Brain microvascular endothelial cell (primary cell): ENCODE results near the gene ANKRD24.
A peak's percentile ranks its signal among the peaks of the same experiment; 100 is the strongest.
"Not testable (repeated sequence)": the region's sequence is repeated elsewhere in the genome, so short reads cannot be mapped to it uniquely, and the experiment has no call there.

Source experiments
- DNase-seq: peaks from one replicate; pipeline ENCODE4 v3.0.0-alpha.2; 2020
- H3K27ac ChIP-seq: fragments of 250-450 bp; sonication (Bioruptor Pico); 2 replicates; pipeline ENCODE4 v1.5.1; 2020; ENCODE audit warnings: mild to moderate bottlenecking, moderate library complexity
- H3K27me3 ChIP-seq: fragments of 250-450 bp; sonication (Bioruptor Pico); replicated peaks from 2 replicates; pipeline ENCODE4 v1.5.1; 2020; ENCODE audit warnings: mild to moderate bottlenecking
- H3K36me3 ChIP-seq: fragments of 250-450 bp; sonication (Bioruptor Pico); replicated peaks from 2 replicates; pipeline ENCODE4 v1.5.1; 2020; ENCODE audit warnings: mild to moderate bottlenecking
- H3K4me3 ChIP-seq: 2 replicates; pipeline ENCODE4 v1.5.1; 2011; ENCODE audit warnings: low read depth, mild to moderate bottlenecking, control low read depth, low read length, moderate library complexity
- in situ Hi-C: cut with HindIII; loops from 2 replicates; pipeline ENCODE4 v1.10.0; 2017; ENCODE audit warnings: low sequenced_read_pairs, low pct_ligation_motif_present
- TF ChIP-seq, protein P1 (sequence below): IDR thresholded peaks from 2 replicates; pipeline ENCODE4 v1.5.1; 2011; ENCODE audit warnings: low read depth, mild to moderate bottlenecking, moderate library complexity, low read length, control low read depth, inconsistent platforms; ENCODE audit errors: missing control alignments

The ANKRD24 gene

DNA sequence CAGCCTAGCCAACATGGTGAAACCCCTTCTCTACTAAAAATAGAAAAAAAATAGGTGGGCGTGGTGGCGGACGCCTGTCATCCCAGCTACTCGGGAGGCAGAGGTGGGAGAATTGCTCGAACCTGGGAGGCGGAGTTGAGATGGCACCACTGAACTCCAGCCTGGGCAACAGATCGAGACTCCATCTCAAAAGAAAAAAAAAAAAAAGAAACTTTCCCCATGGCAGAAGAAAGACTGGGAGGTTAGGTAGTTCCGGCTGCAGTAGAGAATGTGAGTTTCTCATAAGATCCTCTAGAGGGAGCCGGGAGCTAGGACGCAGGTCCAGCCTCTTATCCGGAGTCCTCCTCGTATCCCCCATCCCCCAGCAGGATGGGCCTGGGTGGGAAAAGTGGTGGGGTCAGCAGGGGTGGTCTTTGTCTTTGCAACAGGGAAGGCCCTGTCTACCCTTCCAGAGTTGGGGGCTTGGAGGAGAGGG is 42.2 kb upstream of the ANKRD24 start:
- TF ChIP-seq, protein P1, sequence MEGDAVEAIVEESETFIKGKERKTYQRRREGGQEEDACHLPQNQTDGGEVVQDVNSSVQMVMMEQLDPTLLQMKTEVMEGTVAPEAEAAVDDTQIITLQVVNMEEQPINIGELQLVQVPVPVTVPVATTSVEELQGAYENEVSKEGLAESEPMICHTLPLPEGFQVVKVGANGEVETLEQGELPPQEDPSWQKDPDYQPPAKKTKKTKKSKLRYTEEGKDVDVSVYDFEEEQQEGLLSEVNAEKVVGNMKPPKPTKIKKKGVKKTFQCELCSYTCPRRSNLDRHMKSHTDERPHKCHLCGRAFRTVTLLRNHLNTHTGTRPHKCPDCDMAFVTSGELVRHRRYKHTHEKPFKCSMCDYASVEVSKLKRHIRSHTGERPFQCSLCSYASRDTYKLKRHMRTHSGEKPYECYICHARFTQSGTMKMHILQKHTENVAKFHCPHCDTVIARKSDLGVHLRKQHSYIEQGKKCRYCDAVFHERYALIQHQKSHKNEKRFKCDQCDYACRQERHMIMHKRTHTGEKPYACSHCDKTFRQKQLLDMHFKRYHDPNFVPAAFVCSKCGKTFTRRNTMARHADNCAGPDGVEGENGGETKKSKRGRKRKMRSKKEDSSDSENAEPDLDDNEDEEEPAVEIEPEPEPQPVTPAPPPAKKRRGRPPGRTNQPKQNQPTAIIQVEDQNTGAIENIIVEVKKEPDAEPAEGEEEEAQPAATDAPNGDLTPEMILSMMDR: peak; percentile 82

DNA sequence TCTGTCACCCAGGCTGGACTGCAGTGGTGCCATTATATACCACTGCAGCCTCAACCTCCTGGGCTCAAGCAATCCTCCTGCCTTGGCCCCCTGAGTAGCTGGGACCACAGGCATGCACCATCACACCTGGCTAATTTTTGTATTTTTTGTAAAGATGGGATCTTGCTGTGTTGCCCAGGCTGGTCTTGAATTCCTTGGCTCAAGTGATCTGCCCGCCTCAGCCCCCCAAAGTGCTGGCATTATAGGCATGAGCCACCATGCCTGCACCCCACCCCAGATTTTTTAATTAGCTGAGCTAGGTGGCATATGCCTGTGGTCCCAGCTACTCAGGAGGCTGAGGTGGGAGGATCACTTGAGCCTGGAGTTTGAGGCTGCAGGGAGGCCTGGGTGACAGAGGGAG is 39.6 kb upstream of the ANKRD24 start:
- DNase-seq, H3K27ac ChIP-seq, in situ Hi-C loops, H3K27me3 ChIP-seq, H3K36me3 ChIP-seq, H3K4me3 ChIP-seq: not testable (repeated sequence)

More for the DNA sequence above, 42.2 kb upstream of the ANKRD24 start:
- peak; percentile 38 for DNase-seq
- in situ Hi-C loops: no loop called here
- H3K36me3 ChIP-seq: no peaks in the 10 kb centered on the region
- H3K27ac ChIP-seq: no peak overlapping the region
- no peaks in the 10 kb centered on the region for H3K27me3 ChIP-seq
- H3K4me3 ChIP-seq: no peak overlapping the region

DNA sequence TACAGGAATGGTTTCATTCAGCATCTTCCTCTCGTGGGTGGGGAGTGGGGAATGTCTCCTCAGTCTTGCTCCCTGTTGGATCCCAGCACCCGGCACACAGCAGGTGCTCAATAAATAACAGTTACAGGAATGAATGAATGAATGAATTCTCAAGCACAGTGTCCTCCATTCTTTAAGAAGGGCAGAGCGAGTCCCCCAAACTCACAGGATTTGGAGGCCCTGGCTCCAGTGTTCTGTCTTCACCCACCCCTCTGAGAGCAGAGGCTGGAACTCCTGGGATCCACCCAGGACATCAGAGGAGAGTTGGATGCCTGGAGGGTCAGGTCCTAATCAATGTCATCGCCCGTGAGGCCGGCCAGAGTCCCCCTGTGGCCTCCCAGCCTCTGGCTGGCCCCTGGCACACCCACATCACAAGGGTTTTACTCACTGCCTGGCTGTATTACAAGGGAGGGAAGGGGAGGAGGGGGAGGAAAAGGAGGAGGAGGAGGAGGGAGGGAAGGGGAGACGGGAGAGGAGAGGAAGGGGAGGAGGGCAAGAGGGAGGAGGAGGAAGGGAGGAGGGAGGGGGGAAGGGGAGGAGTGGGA is 37.7 kb upstream of the ANKRD24 start:
- no peaks in the 10 kb centered on the region for H3K27me3 ChIP-seq
- no peak for DNase-seq
- no peaks in the 10 kb centered on the region for H3K36me3 ChIP-seq
- no peak overlapping the region for H3K27ac ChIP-seq
- no peak overlapping the region for H3K4me3 ChIP-seq
- in situ Hi-C loops: no loop called here
- TF ChIP-seq, protein P1: no peak

DNA sequence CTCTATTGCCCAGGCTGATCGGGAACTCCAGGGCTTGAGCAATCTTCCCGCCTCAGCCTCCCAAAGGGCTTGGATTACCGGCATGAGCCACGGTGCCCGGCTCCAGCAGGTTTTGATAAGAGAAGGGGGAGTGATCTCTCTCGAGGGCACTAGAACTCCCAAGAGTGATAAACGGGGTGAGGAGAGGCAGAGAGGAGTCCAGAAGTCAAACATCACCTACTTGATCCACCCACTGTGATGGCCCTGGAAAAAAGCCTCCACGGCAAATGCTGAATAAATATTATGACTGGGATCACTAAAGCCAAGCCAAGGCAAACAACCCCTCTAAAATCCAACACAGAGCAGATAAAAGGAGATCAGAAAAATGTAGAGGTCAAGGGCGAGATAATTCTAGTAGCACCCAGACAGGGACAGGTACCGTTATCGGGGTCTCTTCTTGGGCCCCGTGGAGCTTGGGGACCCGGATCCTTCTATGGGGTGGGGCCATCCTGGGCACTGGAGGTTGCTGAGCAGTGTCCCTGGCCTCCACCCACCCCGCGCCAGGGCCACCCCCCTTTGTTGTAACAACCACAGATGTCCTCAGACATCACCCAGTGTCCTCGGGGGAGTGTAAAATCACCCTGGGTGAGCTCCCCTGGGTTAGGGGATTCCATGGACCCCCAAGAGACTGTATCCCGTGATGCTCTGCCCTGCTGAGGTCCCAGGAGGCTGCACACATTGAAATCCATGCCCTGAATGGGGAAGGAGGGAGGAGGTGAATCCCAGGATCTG is 32.8 kb upstream of the ANKRD24 start:
- in situ Hi-C loops: no loop called here
- TF ChIP-seq, protein P1: no peak

DNA sequence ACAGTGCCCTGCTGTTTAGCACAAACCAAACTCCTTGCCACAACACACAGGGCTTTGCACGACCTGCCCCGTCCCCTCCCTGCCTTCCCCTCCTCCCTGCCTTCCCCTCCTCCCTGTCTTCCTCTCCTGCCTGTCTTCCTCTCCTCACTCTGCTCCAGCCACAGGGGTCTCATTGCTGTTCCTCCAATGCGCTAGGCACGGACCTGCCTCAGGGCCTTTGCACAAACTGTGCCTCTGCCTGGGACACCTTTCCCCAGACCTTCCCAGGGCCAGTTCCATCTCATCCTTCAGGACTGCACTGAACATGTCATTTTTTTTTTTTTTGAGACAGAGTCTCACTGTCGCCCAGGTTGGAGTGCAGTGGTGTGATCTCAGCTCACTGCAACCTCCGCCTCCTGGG is 30.9 kb upstream of the ANKRD24 start:
- DNase-seq: no peak
- no peaks in the 10 kb centered on the region for H3K36me3 ChIP-seq
- in situ Hi-C loops: no loop called here
- no peaks in the 10 kb centered on the region for H3K27me3 ChIP-seq
- no peak overlapping the region for H3K4me3 ChIP-seq
- TF ChIP-seq, protein P1: no peak
- no peak overlapping the region for H3K27ac ChIP-seq

More for the DNA sequence above, 32.8 kb upstream of the ANKRD24 start:
- Histone ChIP-seq H3K4me3 (no peak overlapping the region), H3K27me3 (no peaks in the 10 kb centered on the region), H3K36me3 (no peaks in the 10 kb centered on the region), H3K27ac (no peak overlapping the region)
- DNase-seq: no peak

DNA sequence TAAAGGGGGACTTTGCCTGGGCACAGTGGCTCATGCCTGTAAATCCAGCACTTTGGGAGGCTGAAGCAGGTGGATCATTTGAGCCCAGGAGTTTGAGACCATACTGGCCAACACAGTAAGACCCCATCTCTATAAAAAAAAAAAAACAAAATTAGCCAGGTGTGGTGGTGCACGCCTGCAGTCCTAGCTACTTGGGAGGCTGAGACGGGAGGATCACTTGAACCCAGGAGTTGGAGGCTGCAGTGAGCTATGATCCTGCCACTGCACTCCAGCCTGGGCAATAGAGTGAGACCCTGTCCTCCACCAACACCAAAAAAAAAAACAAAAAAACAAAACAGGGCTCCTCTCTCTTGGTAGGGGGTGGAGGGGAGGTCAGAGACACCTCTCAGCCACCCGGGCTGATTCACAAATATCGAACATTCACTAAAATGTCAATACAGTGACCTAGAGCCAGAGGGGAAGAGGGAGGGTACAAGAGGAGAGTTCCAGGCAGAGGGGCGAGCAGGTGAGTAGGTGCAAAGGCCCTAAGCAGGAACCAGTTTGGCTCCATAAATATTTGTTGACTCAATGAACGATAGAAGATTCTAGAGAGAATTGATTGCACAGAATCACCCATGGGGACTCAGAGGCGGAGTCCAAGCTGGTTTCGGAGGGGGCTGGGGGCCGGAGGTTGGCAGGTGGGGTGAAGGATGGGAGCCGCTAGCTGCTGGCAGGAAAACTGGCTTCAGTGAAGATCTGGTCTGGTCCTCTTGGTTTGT is 30.1 kb upstream of the ANKRD24 start:
- no peak for DNase-seq
- Histone ChIP-seq H3K27me3 (no peaks in the 10 kb centered on the region), H3K4me3 (no peak overlapping the region), H3K36me3 (no peaks in the 10 kb centered on the region), H3K27ac (no peak overlapping the region)
- TF ChIP-seq, protein P1: no peak
- in situ Hi-C loops: no loop called here
